Loucy (cell line): Measurements from ENCODE around the gene PSMG4.

Experiments used
- H2AFZ ChIP-seq: fragments of 200-600 bp; sonication (generic); 2 replicates; pipeline ENCODE4 v1.6.0; 2016; ENCODE audit warnings: antibody characterized with exemption, mild to moderate bottlenecking, low read length, moderate library complexity
- H3F3A ChIP-seq: fragments of 200-600 bp; 2 replicates; pipeline ENCODE4 v1.6.0; 2016; ENCODE audit warnings: antibody characterized with exemption, low read depth, mild to moderate bottlenecking
- H3K27me3 ChIP-seq: fragments of 200-600 bp; sonication (generic); 2 replicates; pipeline ENCODE4 v1.6.1; 2014; ENCODE audit warnings: low read length, mild to moderate bottlenecking; ENCODE audit not compliant: insufficient read depth, poor library complexity, severe bottlenecking
- H3K36me3 ChIP-seq: fragments of 200-600 bp; sonication (generic); 2 replicates; pipeline ENCODE4 v1.6.1; 2016; ENCODE audit warnings: low read length; ENCODE audit not compliant: insufficient read depth
- H3K4me1 ChIP-seq: fragments of 200-600 bp; sonication (generic); 2 replicates; pipeline ENCODE4 v1.5.1; 2014; ENCODE audit warnings: low read length, mild to moderate bottlenecking; ENCODE audit not compliant: insufficient read depth, poor library complexity, severe bottlenecking
- H3K4me2 ChIP-seq: fragments of 200-600 bp; sonication (generic); 2 replicates; pipeline ENCODE4 v1.6.0; 2014; ENCODE audit warnings: antibody characterized with exemption, low read length, low read depth, mild to moderate bottlenecking; ENCODE audit not compliant: poor library complexity, severe bottlenecking
- H3K4me3 ChIP-seq: fragments of 200-600 bp; sonication (generic); 2 replicates; pipeline ENCODE4 v1.5.1; 2014; ENCODE audit warnings: low read length, mild to moderate bottlenecking, mixed read lengths; ENCODE audit not compliant: poor library complexity, severe bottlenecking
- H3K79me2 ChIP-seq: fragments of 200-600 bp; sonication (generic); 2 replicates; pipeline ENCODE4 v1.6.1; 2014; ENCODE audit warnings: low read length; ENCODE audit not compliant: insufficient read depth
- H3K9ac ChIP-seq: fragments of 200-600 bp; sonication (generic); 2 replicates; pipeline ENCODE4 v1.6.0; 2014; ENCODE audit warnings: mild to moderate bottlenecking, low read depth, low read length, moderate library complexity; ENCODE audit not compliant: poor library complexity, severe bottlenecking
- H3K9me2 ChIP-seq: fragments of 200-600 bp; sonication (generic); replicated peaks from 2 replicates; pipeline ENCODE4 v1.6.1; 2016; ENCODE audit warnings: low read depth, low read length, mixed read lengths
- H3K9me3 ChIP-seq: fragments of 200-600 bp; sonication (generic); 2 replicates; pipeline ENCODE4 v1.6.1; 2014; ENCODE audit warnings: mild to moderate bottlenecking, antibody characterized with exemption, low read length, low read depth; ENCODE audit not compliant: insufficient read depth
- H4K20me1 ChIP-seq: fragments of 200-600 bp; sonication (generic); 2 replicates; pipeline ENCODE4 v1.6.0; 2014; ENCODE audit warnings: antibody characterized with exemption, low read length, mild to moderate bottlenecking; ENCODE audit not compliant: insufficient read depth, poor library complexity, severe bottlenecking
- CTCF ChIP-seq: fragments of 200-600 bp; sonication (generic); conservative IDR thresholded peaks from 2 replicates; pipeline ENCODE4 v1.5.1; 2014; ENCODE audit warnings: mild to moderate bottlenecking, antibody characterized with exemption, low read length
- EZH2phosphoT487 ChIP-seq: fragments of 200-600 bp; IDR thresholded peaks from 2 replicates; pipeline ENCODE4 v1.6.1; 2018; ENCODE audit warnings: antibody characterized with exemption, mild to moderate bottlenecking, moderate library complexity, borderline replicate concordance

The PSMG4 gene

GRCh38 chr6:3272911-3273547 is 14.3 kb downstream of the PSMG4 start:
- Histone ChIP-seq H3K4me2 (no peak overlapping the region), H2AFZ (no peak overlapping the region), H3K27me3 (no peaks in the 10 kb centered on the region), H3K79me2 (peaks cover 12% of the 10 kb centered on the region; the same call in 1 of the 2 replicates), H3K9me2 (no peaks in the 10 kb centered on the region), H3F3A (no peaks in the 10 kb centered on the region), H3K4me3 (no peak overlapping the region), H3K4me1 (no peaks in the 10 kb centered on the region), H4K20me1 (no peaks in the 10 kb centered on the region), H3K9me3 (no peaks in the 10 kb centered on the region), H3K9ac (no peak overlapping the region), H3K36me3 (peaks cover 40% of the 10 kb centered on the region; the same call in 1 of the 2 replicates)
- TF ChIP-seq CTCF (no peak), EZH2phosphoT487 (no peak)

- TF ChIP-seq CTCF (no peak), EZH2phosphoT487 (no peak)
- Histone ChIP-seq H3K9ac (no peak overlapping the region), H3K4me3 (no peak overlapping the region), H3K9me3 (no peaks in the 10 kb centered on the region), H3K9me2 (no peaks in the 10 kb centered on the region), H4K20me1 (no peaks in the 10 kb centered on the region), H3K4me1 (no peaks in the 10 kb centered on the region), H3K4me2 (no peak overlapping the region), H3K27me3 (no peaks in the 10 kb centered on the region), H3K79me2 (peaks cover 8% of the 10 kb centered on the region; the same call in 1 of the 2 replicates), H2AFZ (no peak overlapping the region), H3F3A (no peaks in the 10 kb centered on the region), H3K36me3 (peaks cover 36% of the 10 kb centered on the region; the same call in 1 of the 2 replicates)
These were observed 15.2 kb downstream of the PSMG4 start for GRCh38 chr6:3273707-3274521.

GRCh38 chr6:3276174-3277167 is 17.7 kb downstream of the PSMG4 start:
- no peaks in the 10 kb centered on the region for H3K9me3 ChIP-seq
- no peak overlapping the region for H2AFZ ChIP-seq
- no peaks in the 10 kb centered on the region for H3K4me1 ChIP-seq
- TF ChIP-seq EZH2phosphoT487, result no peak
- TF ChIP-seq CTCF, result no peak
- no peaks in the 10 kb centered on the region; the same call in 1 of the 2 replicates for H3K79me2 ChIP-seq
- H3K27me3 ChIP-seq, result no peaks in the 10 kb centered on the region
- H3K9me2 ChIP-seq, result no peaks in the 10 kb centered on the region
- H3K4me3 ChIP-seq, result no peak overlapping the region
- H3K9ac ChIP-seq, result no peak overlapping the region
- no peak overlapping the region for H3K4me2 ChIP-seq
- no peaks in the 10 kb centered on the region for H3F3A ChIP-seq
- H4K20me1 ChIP-seq, result no peaks in the 10 kb centered on the region
- H3K36me3 ChIP-seq, result peaks cover 15% of the 10 kb centered on the region; the same call in 1 of the 2 replicates
